SH-SY5Y (cell line): ENCODE data around the gene MRPL40.

Experiments used
- GATA2 ChIP-seq: IDR thresholded peaks from 2 replicates; pipeline ENCODE4 v1.6.1; 2011; ENCODE audit warnings: mild to moderate bottlenecking, low read depth, low read length
- GATA3 ChIP-seq: IDR thresholded peaks from 2 replicates; pipeline ENCODE4 v1.6.1; 2011; ENCODE audit warnings: low read depth, mild to moderate bottlenecking, low read length, moderate library complexity

GRCh38 chr22:19482297-19482696, 50.0 kb downstream of the MRPL40 start:
- TF ChIP-seq GATA3 (no peak), GATA2 (no peak)
